Colonic mucosa (tissue), 4 donors: Measurements from ENCODE around the gene TAX1BP1. TPM values are rescaled to one million over a fixed set of nuclear protein-coding genes. Genes with fewer than 3 reads are reported as not detected.

Experiments used
- DNase-seq: peaks from one replicate; pipeline ENCODE4 v3.0.0-alpha.2; 2020
- H3K27ac ChIP-seq: fragments of 200-600 bp; one replicate; pipeline ENCODE4 v1.8.0; 2021
- H3K27me3 ChIP-seq: fragments of 200-600 bp; one replicate; pipeline ENCODE4 v1.8.0; 2021
- H3K36me3 ChIP-seq: fragments of 200-600 bp; one replicate; pipeline ENCODE4 v1.8.0; 2021
- H3K4me1 ChIP-seq: fragments of 200-600 bp; one replicate; pipeline ENCODE4 v1.8.0; 2021; ENCODE audit warnings: mild to moderate bottlenecking
- H3K4me3 ChIP-seq: fragments of 200-600 bp; one replicate; pipeline ENCODE4 v1.8.0; 2021
- H3K9ac ChIP-seq, 2 donors: one replicate each; pipeline ENCODE4 v1.7.0; 2013; ENCODE audit warnings: control low read depth in 2 of 2, low read depth in 2 of 2, low read length in 2 of 2
- H3K9me3 ChIP-seq: fragments of 200-600 bp; one replicate; pipeline ENCODE4 v1.8.0; 2021
- CTCF ChIP-seq: fragments of 200-600 bp; IDR thresholded peaks from one replicate; pipeline ENCODE4 v1.8.0; 2022; ENCODE audit warnings: antibody characterized with exemption, mild to moderate bottlenecking
- intact Hi-C: fragments of 100-400 bp; cut with DNase I; formaldehyde crosslinking; loops from one replicate; pipeline ENCODE4 v1.14.1; 2022
- total RNA-seq, 2 donors: library from RNA; stranded (reverse); fragmentation: NEBNext Ultra II Directional in 1 of 2; extraction: Animal tissue kit (Norgen Biotek cat#: 25700) in 1 of 2; gene quantifications; one replicate each; pipeline ENCODE4 v1.2.1, GENCODE V29; 2021
- donor health status: healthy.
- donor health status: DM: no; HTN: no; CAD: no.
- donor health status: DM: no; HTN: no; CAD: no.

Gene TAX1BP1
- total RNA-seq, 2 donors from 2014 or later = 96.6 to 156 TPM

- H3K36me3 ChIP-seq = no peaks in the 10 kb centered on the region
- H3K27me3 ChIP-seq = no peaks in the 10 kb centered on the region
- intact Hi-C loops = no loop called here
- H3K9me3 ChIP-seq = no peaks in the 10 kb centered on the region
- no peaks in the 10 kb centered on the region for H3K4me1 ChIP-seq
- no peak overlapping the region for H3K9ac ChIP-seq
- H3K4me3 ChIP-seq = no peak overlapping the region
- no peak for TF ChIP-seq CTCF
- DNase-seq = no peak
- H3K27ac ChIP-seq = no peak overlapping the region
Observed at GRCh38 chr7:27866256-27866655, 126.3 kb downstream of the TAX1BP1 start.

- Histone ChIP-seq H3K4me3 (no peak overlapping the region), H3K9ac (no peak overlapping the region), H3K36me3 (no peaks in the 10 kb centered on the region), H3K4me1 (peaks cover under 1% of the 10 kb centered on the region), H3K27ac (no peak overlapping the region), H3K9me3 (no peaks in the 10 kb centered on the region), H3K27me3 (no peaks in the 10 kb centered on the region)
- no peak for DNase-seq
- intact Hi-C loops = no loop called here
- no peak for TF ChIP-seq CTCF
Observed at GRCh38 chr7:27866828-27867672, 127.1 kb downstream of the TAX1BP1 start.

GRCh38 chr7:27868131-27868550 lies 128.2 kb downstream of the TAX1BP1 start:
- no peak overlapping the region for H3K27ac ChIP-seq
- DNase-seq = no peak
- no peaks in the 10 kb centered on the region for H3K27me3 ChIP-seq
- intact Hi-C loops = no loop called here
- H3K4me1 ChIP-seq = peaks cover 6% of the 10 kb centered on the region
- H3K4me3 ChIP-seq = no peak overlapping the region
- no peak overlapping the region for H3K9ac ChIP-seq
- no peak for TF ChIP-seq CTCF
- no peaks in the 10 kb centered on the region for H3K9me3 ChIP-seq
- no peaks in the 10 kb centered on the region for H3K36me3 ChIP-seq

- DNase-seq = no peak
- Histone ChIP-seq H3K27me3 (no peaks in the 10 kb centered on the region), H3K4me3 (no peak overlapping the region), H3K9me3 (no peaks in the 10 kb centered on the region), H3K36me3 (no peaks in the 10 kb centered on the region), H3K9ac (no peak overlapping the region), H3K27ac (no peak overlapping the region), H3K4me1 (peaks cover 10% of the 10 kb centered on the region)
- TF ChIP-seq CTCF = no peak
- intact Hi-C loops = no loop called here
Observed at GRCh38 chr7:27869056-27869455, 129.1 kb downstream of the TAX1BP1 start.

- Histone ChIP-seq H3K9ac (no peak overlapping the region), H3K4me3 (no peak overlapping the region), H3K27ac (no peak overlapping the region), H3K36me3 (no peaks in the 10 kb centered on the region), H3K4me1 (peaks cover 13% of the 10 kb centered on the region), H3K27me3 (no peaks in the 10 kb centered on the region), H3K9me3 (no peaks in the 10 kb centered on the region)
- TF ChIP-seq CTCF = no peak
- no peak for DNase-seq
- intact Hi-C loops = no loop called here
Observed at GRCh38 chr7:27870595-27870994, 130.6 kb downstream of the TAX1BP1 start.
